GM23338 (cell line): ENCODE results near the gene FLT3. TPM values are rescaled to one million over a fixed set of nuclear protein-coding genes. Genes with fewer than 3 reads are reported as not detected.

Source experiments
- ATAC-seq: fragments of 200-7000 bp; cut with Tn5 transposase; 3 replicates; pipeline ENCODE4 v1.9.1; 2020
- DNase-seq: peaks from one replicate; pipeline ENCODE4 v3.0.0-alpha.2; 2015; ENCODE audit warnings: low spot score
- H2AFZ ChIP-seq: fragments of 200-600 bp; sonication (generic); 2 replicates; pipeline ENCODE4 v1.8.0; 2016; ENCODE audit warnings: antibody characterized with exemption, mild to moderate bottlenecking, moderate library complexity
- H3F3A ChIP-seq: fragments of 200-600 bp; sonication (generic); replicated peaks from 2 replicates; pipeline ENCODE4 v1.8.0; 2017; ENCODE audit warnings: antibody characterized with exemption, mixed run types, low read depth
- H3K27ac ChIP-seq: fragments of 200-600 bp; sonication (generic); 2 replicates; pipeline ENCODE4 v1.6.1; 2016; ENCODE audit warnings: low read depth
- H3K27me3 ChIP-seq: fragments of 200-600 bp; sonication (generic); 2 replicates; pipeline ENCODE4 v1.8.0; 2016; ENCODE audit warnings: mild to moderate bottlenecking, mixed run types, moderate library complexity; ENCODE audit not compliant: insufficient read depth
- H3K36me3 ChIP-seq: fragments of 200-600 bp; sonication (generic); 2 replicates; pipeline ENCODE4 v1.8.0; 2016; ENCODE audit warnings: mild to moderate bottlenecking; ENCODE audit not compliant: insufficient read depth
- H3K4me1 ChIP-seq: fragments of 200-600 bp; sonication (generic); 2 replicates; pipeline ENCODE4 v1.8.0; 2016; ENCODE audit warnings: mild to moderate bottlenecking, moderate library complexity; ENCODE audit not compliant: insufficient read depth
- H3K4me2 ChIP-seq: fragments of 200-600 bp; sonication (generic); 2 replicates; pipeline ENCODE4 v1.7.1; 2017; ENCODE audit warnings: mixed run types
- H3K4me3 ChIP-seq: fragments of 200-600 bp; sonication (generic); 2 replicates; pipeline ENCODE4 v1.6.1; 2016; ENCODE audit warnings: mixed run types
- H3K79me2 ChIP-seq: fragments of 200-600 bp; sonication (generic); replicated peaks from 2 replicates; pipeline ENCODE4 v1.8.0; 2017; ENCODE audit warnings: mild to moderate bottlenecking; ENCODE audit not compliant: insufficient read depth
- H3K9me2 ChIP-seq: fragments of 200-600 bp; sonication (generic); 2 replicates; pipeline ENCODE4 v1.8.0; 2017; ENCODE audit not compliant: insufficient read depth
- H4K20me1 ChIP-seq: fragments of 200-600 bp; sonication (generic); replicated peaks from 2 replicates; pipeline ENCODE4 v1.8.0; 2017; ENCODE audit warnings: mild to moderate bottlenecking; ENCODE audit not compliant: insufficient read depth
- H3K27ac Mint-ChIP-seq: 2 replicates; pipeline ENCODE4 v1.8.0; 2020; ENCODE audit warnings: inconsistent platforms, mild to moderate bottlenecking, moderate library complexity, mixed read lengths
- H3K27me3 Mint-ChIP-seq: 3 replicates; pipeline ENCODE4 v1.8.0; 2022; ENCODE audit warnings: low read depth, mild to moderate bottlenecking, moderate library complexity, mixed read lengths, inconsistent platforms; ENCODE audit not compliant: insufficient read depth, poor library complexity
- H3K36me3 Mint-ChIP-seq: 3 replicates; pipeline ENCODE4 v1.8.0; 2021; ENCODE audit warnings: low read depth, mild to moderate bottlenecking, inconsistent platforms, moderate library complexity, mixed read lengths
- H3K4me1 Mint-ChIP-seq: 3 replicates; pipeline ENCODE4 v1.8.0; 2020; ENCODE audit warnings: mild to moderate bottlenecking, inconsistent platforms, mixed read lengths
- H3K4me3 Mint-ChIP-seq: 3 replicates; pipeline ENCODE4 v1.8.0; 2021; ENCODE audit warnings: moderate library complexity, mild to moderate bottlenecking, inconsistent platforms, mixed read lengths
- H3K9me3 Mint-ChIP-seq: 3 replicates; pipeline ENCODE4 v1.8.0; 2020; ENCODE audit warnings: moderate library complexity, mild to moderate bottlenecking, inconsistent platforms, mixed read lengths
- CREB1 ChIP-seq: fragments of 250-450 bp; sonication (Bioruptor Pico); IDR thresholded peaks from 2 replicates; pipeline ENCODE4 v1.5.0; 2020; ENCODE audit warnings: low read depth, mild to moderate bottlenecking, moderate library complexity
- EZH2 ChIP-seq: fragments of 200-600 bp; sonication (generic); IDR thresholded peaks from one replicate; pipeline ENCODE4 v1.8.0; 2017; ENCODE audit warnings: antibody characterized with exemption, mild to moderate bottlenecking, low read depth; ENCODE audit not compliant: unreplicated experiment
- POLR2AphosphoS5 ChIP-seq: IDR thresholded peaks from 2 replicates; pipeline ENCODE4 v1.6.1; 2016; ENCODE audit warnings: antibody characterized with exemption, low read depth
- STAT1 ChIP-seq: IDR thresholded peaks from one replicate; pipeline ENCODE4 v1.6.1; 2016; ENCODE audit warnings: antibody characterized with exemption; ENCODE audit not compliant: unreplicated experiment
- ZNF114 ChIP-seq: fragments of 250-450 bp; sonication (Bioruptor Pico); IDR thresholded peaks from 2 replicates; pipeline ENCODE4 v1.5.0; 2020; ENCODE audit warnings: mild to moderate bottlenecking, moderate library complexity
- polyA plus RNA-seq: library from polyadenylated mRNA; unstranded; fragments of >200 nt; fragmentation: Nextera tagmentation; extraction: Ambion mirVana; gene quantifications from 2 replicates; pipeline ENCODE4 v1.2.1, GENCODE V29; 2016
- total RNA-seq: library from RNA; depleted of rRNA; stranded (reverse); fragments of >200 nt; shearing (Covaris generic); gene quantifications from 2 replicates; pipeline ENCODE4 v1.2.3, GENCODE V29; 2014
- TF ChIP-seq, protein P1 (sequence below): IDR thresholded peaks from one replicate; pipeline ENCODE4 v1.6.1; 2018; ENCODE audit warnings: antibody characterized with exemption; ENCODE audit not compliant: unreplicated experiment
- TF ChIP-seq, protein P2 (sequence below): fragments of 250-450 bp; sonication (Bioruptor Pico); IDR thresholded peaks from 2 replicates; pipeline ENCODE4 v1.5.0; 2020; ENCODE audit warnings: mild to moderate bottlenecking, moderate library complexity
- TF ChIP-seq, protein P3 (sequence below): IDR thresholded peaks from 2 replicates; pipeline ENCODE4 v1.6.1; 2016; ENCODE audit warnings: antibody characterized with exemption

The FLT3 gene
- total and polyA plus RNA-seq, 2 experiments from 2014 or later: 0.17 to 0.44 TPM

DNA sequence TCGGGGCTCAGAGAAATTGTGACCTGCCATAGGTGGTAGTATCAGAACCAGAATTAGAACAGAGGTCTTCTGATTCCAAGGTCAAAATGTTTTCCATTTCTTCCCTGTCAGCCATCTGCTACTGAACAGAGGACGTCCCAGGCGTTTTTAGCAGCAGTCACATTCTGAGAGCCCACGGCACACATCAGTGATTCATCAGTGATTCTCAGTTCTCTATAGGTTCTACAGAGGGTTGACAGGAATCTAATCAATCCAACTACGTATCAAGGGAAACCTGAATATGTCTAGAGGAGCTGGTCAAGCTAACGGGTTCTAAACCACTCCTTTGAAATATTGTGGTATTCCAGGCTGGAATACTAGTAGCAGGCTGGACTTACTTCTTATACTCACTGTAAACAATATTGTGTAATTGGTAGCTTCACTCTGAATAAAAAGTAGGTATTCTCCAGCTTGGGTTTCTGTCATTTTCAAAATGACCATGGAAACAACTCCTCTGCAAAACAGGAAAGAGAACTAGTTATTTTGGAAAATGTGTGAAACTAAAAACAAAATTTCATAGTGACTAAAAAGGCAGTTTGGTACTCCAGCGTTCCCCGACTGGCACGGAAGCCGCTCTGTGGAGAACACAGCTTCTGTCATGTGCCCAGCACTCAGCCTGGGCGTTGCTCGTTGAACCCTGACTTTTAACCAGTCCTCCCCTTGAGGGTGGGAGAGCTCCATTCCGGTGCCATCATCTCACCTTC is 43.2 kb downstream of the FLT3 start (continued):
- TF ChIP-seq, protein P1, sequence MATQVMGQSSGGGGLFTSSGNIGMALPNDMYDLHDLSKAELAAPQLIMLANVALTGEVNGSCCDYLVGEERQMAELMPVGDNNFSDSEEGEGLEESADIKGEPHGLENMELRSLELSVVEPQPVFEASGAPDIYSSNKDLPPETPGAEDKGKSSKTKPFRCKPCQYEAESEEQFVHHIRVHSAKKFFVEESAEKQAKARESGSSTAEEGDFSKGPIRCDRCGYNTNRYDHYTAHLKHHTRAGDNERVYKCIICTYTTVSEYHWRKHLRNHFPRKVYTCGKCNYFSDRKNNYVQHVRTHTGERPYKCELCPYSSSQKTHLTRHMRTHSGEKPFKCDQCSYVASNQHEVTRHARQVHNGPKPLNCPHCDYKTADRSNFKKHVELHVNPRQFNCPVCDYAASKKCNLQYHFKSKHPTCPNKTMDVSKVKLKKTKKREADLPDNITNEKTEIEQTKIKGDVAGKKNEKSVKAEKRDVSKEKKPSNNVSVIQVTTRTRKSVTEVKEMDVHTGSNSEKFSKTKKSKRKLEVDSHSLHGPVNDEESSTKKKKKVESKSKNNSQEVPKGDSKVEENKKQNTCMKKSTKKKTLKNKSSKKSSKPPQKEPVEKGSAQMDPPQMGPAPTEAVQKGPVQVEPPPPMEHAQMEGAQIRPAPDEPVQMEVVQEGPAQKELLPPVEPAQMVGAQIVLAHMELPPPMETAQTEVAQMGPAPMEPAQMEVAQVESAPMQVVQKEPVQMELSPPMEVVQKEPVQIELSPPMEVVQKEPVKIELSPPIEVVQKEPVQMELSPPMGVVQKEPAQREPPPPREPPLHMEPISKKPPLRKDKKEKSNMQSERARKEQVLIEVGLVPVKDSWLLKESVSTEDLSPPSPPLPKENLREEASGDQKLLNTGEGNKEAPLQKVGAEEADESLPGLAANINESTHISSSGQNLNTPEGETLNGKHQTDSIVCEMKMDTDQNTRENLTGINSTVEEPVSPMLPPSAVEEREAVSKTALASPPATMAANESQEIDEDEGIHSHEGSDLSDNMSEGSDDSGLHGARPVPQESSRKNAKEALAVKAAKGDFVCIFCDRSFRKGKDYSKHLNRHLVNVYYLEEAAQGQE: no peak
- TF ChIP-seq POLR2AphosphoS5 (no peak), EZH2 (no peak)

DNA sequence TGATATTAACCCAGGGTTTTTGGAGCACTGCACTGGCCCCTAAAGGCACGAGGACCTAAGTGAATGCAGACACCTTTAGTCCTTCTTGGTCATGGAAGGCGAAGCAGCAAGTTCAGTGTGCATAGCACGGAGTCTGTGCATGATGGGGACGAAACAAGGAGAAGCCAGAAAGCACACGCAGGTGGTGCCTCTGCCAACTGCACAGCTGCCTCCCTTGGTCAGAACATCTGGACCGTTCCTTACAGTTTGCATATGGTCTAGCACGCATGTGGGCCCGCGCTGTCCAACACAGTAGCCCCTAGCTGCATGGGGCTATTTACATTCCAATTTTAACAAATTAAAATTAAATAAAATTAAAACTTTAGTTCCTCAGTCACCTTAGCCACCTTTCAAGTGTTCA is 44.0 kb downstream of the FLT3 start:
- Histone ChIP-seq H3K27me3 (no peaks in the 10 kb centered on the region), H3K9me2 (no peaks in the 10 kb centered on the region), H4K20me1 (no peaks in the 10 kb centered on the region), H2AFZ (no peak overlapping the region), H3K4me3 (no peak overlapping the region), H3F3A (no peaks in the 10 kb centered on the region), H3K36me3 (no peaks in the 10 kb centered on the region), H3K4me1 (peaks cover 9% of the 10 kb centered on the region), H3K79me2 (no peaks in the 10 kb centered on the region), H3K27ac (no peak overlapping the region), H3K4me2 (no peak overlapping the region)
- H3K36me3 Mint-ChIP-seq: no peaks in the 10 kb centered on the region
- no peak overlapping the region for H3K27ac Mint-ChIP-seq
- ATAC-seq (no peak), DNase-seq (no peak)
- peaks cover 5% of the 10 kb centered on the region for H3K27me3 Mint-ChIP-seq
- no peaks in the 10 kb centered on the region for H3K9me3 Mint-ChIP-seq
- no peak overlapping the region for H3K4me3 Mint-ChIP-seq
- peaks cover 29% of the 10 kb centered on the region for H3K4me1 Mint-ChIP-seq
- TF ChIP-seq, protein P2, sequence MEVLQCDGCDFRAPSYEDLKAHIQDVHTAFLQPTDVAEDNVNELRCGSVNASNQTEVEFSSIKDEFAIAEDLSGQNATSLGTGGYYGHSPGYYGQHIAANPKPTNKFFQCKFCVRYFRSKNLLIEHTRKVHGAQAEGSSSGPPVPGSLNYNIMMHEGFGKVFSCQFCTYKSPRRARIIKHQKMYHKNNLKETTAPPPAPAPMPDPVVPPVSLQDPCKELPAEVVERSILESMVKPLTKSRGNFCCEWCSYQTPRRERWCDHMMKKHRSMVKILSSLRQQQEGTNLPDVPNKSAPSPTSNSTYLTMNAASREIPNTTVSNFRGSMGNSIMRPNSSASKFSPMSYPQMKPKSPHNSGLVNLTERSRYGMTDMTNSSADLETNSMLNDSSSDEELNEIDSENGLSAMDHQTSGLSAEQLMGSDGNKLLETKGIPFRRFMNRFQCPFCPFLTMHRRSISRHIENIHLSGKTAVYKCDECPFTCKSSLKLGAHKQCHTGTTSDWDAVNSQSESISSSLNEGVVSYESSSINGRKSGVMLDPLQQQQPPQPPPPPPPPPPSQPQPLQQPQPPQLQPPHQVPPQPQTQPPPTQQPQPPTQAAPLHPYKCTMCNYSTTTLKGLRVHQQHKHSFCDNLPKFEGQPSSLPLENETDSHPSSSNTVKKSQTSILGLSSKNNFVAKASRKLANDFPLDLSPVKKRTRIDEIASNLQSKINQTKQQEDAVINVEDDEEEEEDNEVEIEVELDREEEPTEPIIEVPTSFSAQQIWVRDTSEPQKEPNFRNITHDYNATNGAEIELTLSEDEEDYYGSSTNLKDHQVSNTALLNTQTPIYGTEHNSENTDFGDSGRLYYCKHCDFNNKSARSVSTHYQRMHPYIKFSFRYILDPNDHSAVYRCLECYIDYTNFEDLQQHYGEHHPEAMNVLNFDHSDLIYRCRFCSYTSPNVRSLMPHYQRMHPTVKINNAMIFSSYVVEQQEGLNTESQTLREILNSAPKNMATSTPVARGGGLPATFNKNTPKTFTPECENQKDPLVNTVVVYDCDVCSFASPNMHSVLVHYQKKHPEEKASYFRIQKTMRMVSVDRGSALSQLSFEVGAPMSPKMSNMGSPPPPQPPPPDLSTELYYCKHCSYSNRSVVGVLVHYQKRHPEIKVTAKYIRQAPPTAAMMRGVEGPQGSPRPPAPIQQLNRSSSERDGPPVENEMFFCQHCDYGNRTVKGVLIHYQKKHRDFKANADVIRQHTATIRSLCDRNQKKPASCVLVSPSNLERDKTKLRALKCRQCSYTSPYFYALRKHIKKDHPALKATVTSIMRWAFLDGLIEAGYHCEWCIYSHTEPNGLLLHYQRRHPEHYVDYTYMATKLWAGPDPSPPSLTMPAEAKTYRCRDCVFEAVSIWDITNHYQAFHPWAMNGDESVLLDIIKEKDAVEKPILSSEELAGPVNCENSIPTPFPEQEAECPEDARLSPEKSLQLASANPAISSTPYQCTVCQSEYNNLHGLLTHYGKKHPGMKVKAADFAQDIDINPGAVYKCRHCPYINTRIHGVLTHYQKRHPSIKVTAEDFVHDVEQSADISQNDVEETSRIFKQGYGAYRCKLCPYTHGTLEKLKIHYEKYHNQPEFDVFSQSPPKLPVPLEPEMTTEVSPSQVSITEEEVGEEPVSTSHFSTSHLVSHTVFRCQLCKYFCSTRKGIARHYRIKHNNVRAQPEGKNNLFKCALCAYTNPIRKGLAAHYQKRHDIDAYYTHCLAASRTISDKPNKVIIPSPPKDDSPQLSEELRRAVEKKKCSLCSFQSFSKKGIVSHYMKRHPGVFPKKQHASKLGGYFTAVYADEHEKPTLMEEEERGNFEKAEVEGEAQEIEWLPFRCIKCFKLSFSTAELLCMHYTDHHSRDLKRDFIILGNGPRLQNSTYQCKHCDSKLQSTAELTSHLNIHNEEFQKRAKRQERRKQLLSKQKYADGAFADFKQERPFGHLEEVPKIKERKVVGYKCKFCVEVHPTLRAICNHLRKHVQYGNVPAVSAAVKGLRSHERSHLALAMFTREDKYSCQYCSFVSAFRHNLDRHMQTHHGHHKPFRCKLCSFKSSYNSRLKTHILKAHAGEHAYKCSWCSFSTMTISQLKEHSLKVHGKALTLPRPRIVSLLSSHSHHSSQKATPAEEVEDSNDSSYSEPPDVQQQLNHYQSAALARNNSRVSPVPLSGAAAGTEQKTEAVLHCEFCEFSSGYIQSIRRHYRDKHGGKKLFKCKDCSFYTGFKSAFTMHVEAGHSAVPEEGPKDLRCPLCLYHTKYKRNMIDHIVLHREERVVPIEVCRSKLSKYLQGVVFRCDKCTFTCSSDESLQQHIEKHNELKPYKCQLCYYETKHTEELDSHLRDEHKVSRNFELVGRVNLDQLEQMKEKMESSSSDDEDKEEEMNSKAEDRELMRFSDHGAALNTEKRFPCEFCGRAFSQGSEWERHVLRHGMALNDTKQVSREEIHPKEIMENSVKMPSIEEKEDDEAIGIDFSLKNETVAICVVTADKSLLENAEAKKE: no peak
- no peak for TF ChIP-seq EZH2
- no peak for TF ChIP-seq STAT1
- no peak for TF ChIP-seq CREB1 (CRISPR knock-in tag)
- TF ChIP-seq, protein P1: no peak
- TF ChIP-seq, protein P3, sequence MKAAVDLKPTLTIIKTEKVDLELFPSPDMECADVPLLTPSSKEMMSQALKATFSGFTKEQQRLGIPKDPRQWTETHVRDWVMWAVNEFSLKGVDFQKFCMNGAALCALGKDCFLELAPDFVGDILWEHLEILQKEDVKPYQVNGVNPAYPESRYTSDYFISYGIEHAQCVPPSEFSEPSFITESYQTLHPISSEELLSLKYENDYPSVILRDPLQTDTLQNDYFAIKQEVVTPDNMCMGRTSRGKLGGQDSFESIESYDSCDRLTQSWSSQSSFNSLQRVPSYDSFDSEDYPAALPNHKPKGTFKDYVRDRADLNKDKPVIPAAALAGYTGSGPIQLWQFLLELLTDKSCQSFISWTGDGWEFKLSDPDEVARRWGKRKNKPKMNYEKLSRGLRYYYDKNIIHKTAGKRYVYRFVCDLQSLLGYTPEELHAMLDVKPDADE: no peak
- no peak for TF ChIP-seq ZNF114 (CRISPR knock-in tag)
- TF ChIP-seq POLR2AphosphoS5: no peak
